Spleen (tissue), 7 donors: Measurements from ENCODE around the gene RBX1.

Experiments used
- CTCF ChIP-seq, 11 experiments: fragments of 200-600 bp in 7 of 11; fragments of 450-650 bp in 4 of 11; sonication (generic) in 4 of 11; IDR thresholded peaks in 8 of 11; conservative IDR thresholded peaks in 3 of 11; 1 replicate in 7 of 11; 2 replicates in 4 of 11; pipeline versions ENCODE4 v1.4.0 to v1.8.0; 2016 to 2021; ENCODE audit warnings: antibody characterized with exemption in 11 of 11, inconsistent platforms in 4 of 11, mild to moderate bottlenecking in 1 of 11
- POLR2A ChIP-seq, 3 donors: fragments of 450-650 bp; IDR thresholded peaks; one replicate each; pipeline ENCODE4 v1.5.1; 2017; ENCODE audit warnings: antibody characterized with exemption in 3 of 3, mild to moderate bottlenecking in 1 of 3
- POLR2AphosphoS5 ChIP-seq, 3 donors: sonication (generic); formaldehyde crosslinking; IDR thresholded peaks; one replicate each; pipeline ENCODE4 v1.5.1; 2017; ENCODE audit warnings: antibody characterized with exemption in 3 of 3
- donor health status: DM: no; HTN: no; CAD: no; lungs with moderate emphysema.
- donor health status: DM: no; HTN: no; CAD: no.
- donor health status: DM: no; HTN: no; CAD: no.

GRCh38 chr22:40957601-40958000 lies 6.4 kb downstream of the RBX1 start:
- TF ChIP-seq POLR2A (IDR thresholded peaks at IDR 0.05) (no peak), CTCF (IDR thresholded peaks at IDR 0.05 in 8 of 11, conservative IDR thresholded peaks at IDR 0.05 in 3 of 11) (no peak), POLR2AphosphoS5 (IDR thresholded peaks at IDR 0.05) (no peak)
